22Rv1 (cell line): ENCODE data around the gene DCT.

ENCODE experiments used
- H3K27ac ChIP-seq: fragments of 450-650 bp; 2 replicates; pipeline ENCODE4 v1.5.1; 2017
- CTCF ChIP-seq: fragments of 450-650 bp; IDR thresholded peaks from 2 replicates; pipeline ENCODE4 v1.5.1; 2017; ENCODE audit warnings: mild to moderate bottlenecking
- ZFX ChIP-seq: fragments of 450-650 bp; IDR thresholded peaks from 2 replicates; pipeline ENCODE4 v1.6.1; 2017; ENCODE audit warnings: antibody characterized with exemption, borderline replicate concordance

The DCT gene

DNA sequence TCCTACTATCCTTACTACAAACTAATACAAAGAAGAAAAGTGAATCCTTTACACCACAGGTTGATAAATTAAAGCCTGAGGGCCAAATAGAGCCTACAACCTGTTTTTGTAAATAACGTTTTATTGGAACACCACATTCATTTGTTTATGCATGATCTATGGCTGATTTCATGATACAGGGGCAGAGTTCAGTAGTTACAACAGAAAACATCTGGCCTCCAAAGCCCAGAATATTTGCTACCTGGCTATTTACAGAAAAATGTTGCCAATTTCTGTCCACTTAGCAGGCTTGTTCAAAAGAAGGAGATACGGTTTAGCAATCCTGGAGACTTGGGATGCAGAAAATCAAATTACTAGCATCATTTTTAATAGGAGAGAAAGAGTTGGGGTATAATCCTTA lies 24.1 kb downstream of the DCT start:
- no peak overlapping the region for H3K27ac ChIP-seq
- TF ChIP-seq ZFX: no peak
- no peak for TF ChIP-seq CTCF

DNA sequence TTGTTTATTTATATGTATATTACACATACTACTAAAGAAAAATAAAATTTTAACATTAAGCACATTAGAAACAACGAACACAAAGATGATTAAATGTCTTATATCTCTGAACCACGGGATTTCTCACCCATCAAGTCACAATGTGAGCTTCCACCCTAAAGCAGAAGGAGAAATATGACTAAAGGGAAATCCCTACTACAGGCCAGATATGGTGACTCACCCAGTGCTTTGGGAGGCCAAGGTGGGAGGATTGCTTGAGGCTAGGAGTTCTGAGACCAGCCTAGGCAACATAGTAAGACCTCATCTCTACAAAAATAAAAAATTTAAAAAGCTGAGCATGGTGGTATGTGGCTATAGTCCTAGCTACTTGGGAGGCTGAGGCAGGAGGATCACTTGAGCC lies 24.6 kb downstream of the DCT start:
- H3K27ac ChIP-seq: no peak overlapping the region
- TF ChIP-seq ZFX (no peak), CTCF (no peak)

DNA sequence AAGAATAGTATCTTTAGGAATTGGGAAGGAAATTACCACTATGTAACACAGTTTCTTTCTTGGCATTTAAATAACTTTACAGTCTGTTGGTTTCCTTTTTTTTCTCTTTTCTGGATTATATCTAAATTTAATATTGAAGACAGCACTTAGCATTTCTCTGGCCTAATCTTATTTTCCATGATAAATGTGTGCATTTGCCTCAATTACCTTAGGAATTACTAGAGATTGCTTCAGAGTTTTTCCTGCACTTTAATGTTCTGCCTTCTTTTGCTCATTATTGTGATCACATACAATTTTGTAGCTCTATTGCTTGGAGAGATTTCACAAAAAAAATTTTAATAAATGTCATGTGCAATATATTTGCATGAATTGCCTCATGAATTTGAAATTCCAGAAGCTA lies 25.1 kb downstream of the DCT start:
- H3K27ac ChIP-seq: no peak overlapping the region
- no peak for TF ChIP-seq CTCF
- TF ChIP-seq ZFX: no peak

DNA sequence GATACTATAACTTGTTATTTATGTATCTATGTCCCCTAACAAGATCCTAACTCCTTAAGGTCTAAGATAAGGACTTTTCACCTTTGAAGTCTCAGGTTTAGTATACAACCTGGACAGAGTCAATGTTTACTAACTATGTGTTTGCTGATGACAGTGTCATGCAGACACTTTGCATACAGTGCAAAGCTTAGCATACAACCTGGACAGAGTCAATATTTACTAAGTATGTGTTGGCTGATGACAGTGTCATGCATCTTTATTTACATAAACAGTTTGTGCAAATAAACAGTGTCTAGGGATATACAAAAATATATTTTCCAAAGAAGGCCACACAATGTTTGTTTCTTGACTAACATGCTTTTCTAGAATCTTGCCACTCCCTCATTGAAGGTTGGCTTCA lies 34.7 kb downstream of the DCT start:
- H3K27ac ChIP-seq: peak overlapping the region; percentile 10; the same call in 1 of the 2 replicates
- TF ChIP-seq ZFX: no peak
- TF ChIP-seq CTCF: no peak

DNA sequence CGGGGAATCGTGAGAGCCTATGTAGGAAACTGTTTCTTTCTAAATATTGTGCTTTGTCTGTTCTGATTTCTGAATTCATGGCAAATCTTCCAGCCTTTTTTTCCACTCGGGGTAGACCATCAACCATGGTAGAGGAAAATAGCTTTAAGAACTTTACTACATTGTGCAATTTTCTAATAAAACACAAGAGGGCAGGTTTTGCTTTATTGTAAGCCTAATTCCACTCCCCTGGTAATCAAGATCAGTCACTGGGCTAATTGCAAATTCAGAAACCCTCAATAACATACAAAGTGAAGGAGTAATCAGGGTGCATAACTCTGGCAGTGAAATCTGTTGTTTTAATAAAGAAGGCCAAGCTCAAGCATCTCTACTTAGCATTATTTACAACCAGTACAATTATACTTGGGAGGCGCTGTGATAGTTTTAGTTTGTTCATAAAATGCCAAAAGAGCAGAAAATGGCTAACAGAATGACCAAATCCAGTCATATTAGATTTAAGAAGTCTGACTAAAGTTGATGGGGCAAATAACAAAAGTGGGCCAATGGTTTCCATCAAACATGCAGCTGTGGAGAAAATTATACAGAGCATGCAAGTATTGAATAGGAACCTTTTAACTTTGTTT lies 43.8 kb downstream of the DCT start:
- no peak for TF ChIP-seq ZFX
- peak; percentile 80 for TF ChIP-seq CTCF
- no peak overlapping the region for H3K27ac ChIP-seq

GRCh38 chr13:94433055-94433961 lies 46.2 kb downstream of the DCT start:
- TF ChIP-seq CTCF (no peak), ZFX (no peak)
- no peak overlapping the region for H3K27ac ChIP-seq

DNA sequence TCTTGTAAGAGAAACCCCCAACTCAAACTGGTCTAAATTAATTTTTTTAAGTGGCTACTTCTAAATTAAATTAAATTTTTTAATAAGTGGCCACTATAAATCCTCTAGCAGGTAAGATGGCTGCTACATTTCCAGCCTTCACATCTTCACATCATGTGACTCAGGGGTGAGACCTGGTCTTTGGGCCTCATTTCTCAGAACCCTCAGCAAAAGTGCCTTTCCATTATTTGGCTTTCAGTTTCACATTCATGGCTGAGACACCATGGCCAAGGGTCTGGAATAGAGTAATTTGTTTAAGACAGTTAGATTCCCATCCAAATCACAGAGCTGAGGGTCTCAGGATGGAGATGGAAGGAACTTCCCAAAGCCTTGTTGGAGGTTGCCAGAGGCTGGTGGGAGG lies 47.5 kb downstream of the DCT start:
- TF ChIP-seq CTCF: no peak
- TF ChIP-seq ZFX: no peak
- no peak overlapping the region for H3K27ac ChIP-seq
